Activated T-cell treated with anti-CD3 and anti-CD28 coated beads, Interleukin-2, amount 50 U/mL, for 4 hours (primary cell): ENCODE measurements around the gene RPL7A. TPM values are rescaled to one million over a fixed set of nuclear protein-coding genes. Genes with fewer than 3 reads are reported as not detected.
"Not testable (repeated sequence)": the region's sequence is repeated elsewhere in the genome, so short reads cannot be mapped to it uniquely, and the experiment has no call there.

Experiments
- ATAC-seq, 2 donors: fragments of 200-7000 bp; cut with Tn5 transposase; one replicate each; pipeline ENCODE4 v1.10.0; 2021
- DNase-seq: peaks from one replicate; pipeline ENCODE4 v3.0.0-alpha.2; 2020
- H3K27me3 Mint-ChIP-seq: one replicate; pipeline ENCODE4 v1.8.0; 2021; ENCODE audit warnings: low read depth, mixed read lengths
- H3K36me3 Mint-ChIP-seq: one replicate; pipeline ENCODE4 v1.8.0; 2022; ENCODE audit warnings: mixed read lengths; ENCODE audit not compliant: insufficient read depth
- H3K4me1 Mint-ChIP-seq: one replicate; pipeline ENCODE4 v1.8.0; 2021; ENCODE audit warnings: low read depth, mixed read lengths
- H3K4me3 Mint-ChIP-seq: one replicate; pipeline ENCODE4 v1.8.0; 2021; ENCODE audit warnings: mild to moderate bottlenecking, moderate library complexity, mixed read lengths
- H3K9me3 Mint-ChIP-seq: one replicate; pipeline ENCODE4 v1.8.0; 2021; ENCODE audit warnings: mixed read lengths
- total RNA-seq, 3 donors: library from RNA; stranded (reverse); gene quantifications; one replicate each; pipeline ENCODE4 v1.2.1, GENCODE V29; 2021

RPL7A gene
- total RNA-seq, result 1,000 to 10,000 TPM; 3,573 to 3,630 (median 3,625) TPM

- peaks cover 48% of the 10 kb centered on the region for H3K36me3 Mint-ChIP-seq
- DNase-seq (peak; percentile 89), ATAC-seq (peak; percentile 78)
- H3K27me3 Mint-ChIP-seq, result no peaks in the 10 kb centered on the region
- peaks cover 38% of the 10 kb centered on the region for H3K4me1 Mint-ChIP-seq
- peak within 1 kb of the TSS; percentile 99 for H3K4me3 Mint-ChIP-seq
- no peaks in the 10 kb centered on the region for H3K9me3 Mint-ChIP-seq
Observed at GRCh38 chr9:133347985-133348717, at the start of gene RPL7A, which contains the start of gene MED22. Gene RPL7A, plus strand, starts transcription at chr9:133348218. Its CDS starts 26 bp downstream, at chr9:133348244. Gene MED22, minus strand, starts transcription at chr9:133348131. Its CDS starts 1,469 bp downstream, at chr9:133346662.

GRCh38 chr9:133299996-133300395 is 48.0 kb upstream of the RPL7A start:
- peaks cover 15% of the 10 kb centered on the region for H3K27me3 Mint-ChIP-seq
- H3K36me3 Mint-ChIP-seq, DNase-seq, H3K4me3 Mint-ChIP-seq, H3K4me1 Mint-ChIP-seq, H3K9me3 Mint-ChIP-seq, ATAC-seq: not testable (repeated sequence)

- Mint-ChIP-seq H3K36me3 (no peaks in the 10 kb centered on the region), H3K9me3 (no peaks in the 10 kb centered on the region), H3K4me3 (no peak overlapping the region), H3K4me1 (no peaks in the 10 kb centered on the region), H3K27me3 (peaks cover 14% of the 10 kb centered on the region)
- no peak for ATAC-seq
- no peak for DNase-seq
Observed at GRCh38 chr9:133301253-133302230, 46.5 kb upstream of the RPL7A start.

- H3K27me3 Mint-ChIP-seq, result peaks cover 6% of the 10 kb centered on the region
- ATAC-seq (no peak), DNase-seq (no peak)
- no peak overlapping the region for H3K4me3 Mint-ChIP-seq
- no peaks in the 10 kb centered on the region for H3K36me3 Mint-ChIP-seq
- H3K9me3 Mint-ChIP-seq, result no peaks in the 10 kb centered on the region
- H3K4me1 Mint-ChIP-seq, result no peaks in the 10 kb centered on the region
Observed at GRCh38 chr9:133303266-133304157, 44.5 kb upstream of the RPL7A start.

- Mint-ChIP-seq H3K4me3 (no peak overlapping the region), H3K36me3 (no peaks in the 10 kb centered on the region), H3K4me1 (no peaks in the 10 kb centered on the region), H3K9me3 (no peaks in the 10 kb centered on the region), H3K27me3 (peaks cover 9% of the 10 kb centered on the region)
- ATAC-seq, result no peak
- DNase-seq, result no peak
Observed at GRCh38 chr9:133304158-133304470, 43.9 kb upstream of the RPL7A start.

- no peaks in the 10 kb centered on the region for H3K4me1 Mint-ChIP-seq
- no peak overlapping the region for H3K4me3 Mint-ChIP-seq
- no peak for ATAC-seq
- H3K36me3 Mint-ChIP-seq, result no peaks in the 10 kb centered on the region
- no peak for DNase-seq
- peaks cover 15% of the 10 kb centered on the region for H3K27me3 Mint-ChIP-seq
- no peaks in the 10 kb centered on the region for H3K9me3 Mint-ChIP-seq
Observed at GRCh38 chr9:133304477-133305377, 43.3 kb upstream of the RPL7A start.

GRCh38 chr9:133305731-133306130 is 42.3 kb upstream of the RPL7A start:
- Mint-ChIP-seq H3K4me1 (no peaks in the 10 kb centered on the region), H3K9me3 (no peaks in the 10 kb centered on the region), H3K4me3 (no peak overlapping the region), H3K36me3 (no peaks in the 10 kb centered on the region), H3K27me3 (peaks cover 19% of the 10 kb centered on the region)
- ATAC-seq (no peak), DNase-seq (no peak)

GRCh38 chr9:133306242-133307204 is 41.5 kb upstream of the RPL7A start:
- DNase-seq (no peak), ATAC-seq (no peak)
- no peaks in the 10 kb centered on the region for H3K36me3 Mint-ChIP-seq
- H3K4me3 Mint-ChIP-seq, result no peak overlapping the region
- peaks cover 19% of the 10 kb centered on the region for H3K27me3 Mint-ChIP-seq
- no peaks in the 10 kb centered on the region for H3K9me3 Mint-ChIP-seq
- no peaks in the 10 kb centered on the region for H3K4me1 Mint-ChIP-seq

- H3K27me3 Mint-ChIP-seq, result peaks cover 19% of the 10 kb centered on the region
- H3K9me3 Mint-ChIP-seq, result no peaks in the 10 kb centered on the region
- ATAC-seq, result no peak
- no peaks in the 10 kb centered on the region for H3K36me3 Mint-ChIP-seq
- no peak for DNase-seq
- H3K4me1 Mint-ChIP-seq, result no peaks in the 10 kb centered on the region
- no peak overlapping the region for H3K4me3 Mint-ChIP-seq
Observed at GRCh38 chr9:133307301-133307700, 40.7 kb upstream of the RPL7A start.

GRCh38 chr9:133309608-133310007 is 38.4 kb upstream of the RPL7A start:
- Mint-ChIP-seq H3K27me3 (peaks cover 19% of the 10 kb centered on the region), H3K9me3 (no peaks in the 10 kb centered on the region), H3K4me1 (no peaks in the 10 kb centered on the region), H3K4me3 (no peak overlapping the region), H3K36me3 (no peaks in the 10 kb centered on the region)
- ATAC-seq (no peak), DNase-seq (no peak)

- no peaks in the 10 kb centered on the region for H3K4me1 Mint-ChIP-seq
- ATAC-seq (no peak), DNase-seq (no peak)
- H3K4me3 Mint-ChIP-seq, result no peak overlapping the region
- H3K27me3 Mint-ChIP-seq, result peaks cover 5% of the 10 kb centered on the region
- no peaks in the 10 kb centered on the region for H3K9me3 Mint-ChIP-seq
- no peaks in the 10 kb centered on the region for H3K36me3 Mint-ChIP-seq
Observed at GRCh38 chr9:133315997-133316396, 32.0 kb upstream of the RPL7A start.

- not testable (repeated sequence) for H3K27me3 Mint-ChIP-seq, H3K9me3 Mint-ChIP-seq, H3K4me3 Mint-ChIP-seq, H3K4me1 Mint-ChIP-seq, DNase-seq, ATAC-seq, H3K36me3 Mint-ChIP-seq
Observed at GRCh38 chr9:133317551-133317950, 30.5 kb upstream of the RPL7A start.
